Measurements from ENCODE around the gene ZNF277. TPM values are rescaled to one million over a fixed set of nuclear protein-coding genes. Genes with fewer than 3 reads are reported as not detected.

The ZNF277 gene
- total and polyA plus RNA-seq, 2 donors (not counting 3 experiments of a cell fraction or from before 2014, with no cell fraction given) = 7.8 to 22.6 TPM

- H3K9me1 ChIP-seq (replicated peaks; ENCODE audit: control insufficient read depth, extremely low read depth, insufficient read depth, low read length) = no peaks in the 10 kb centered on the region
- no peak for FAIRE-seq
- no peak overlapping the region for H3K9ac ChIP-seq (replicated peaks; ENCODE audit: extremely low read depth, insufficient read depth, low read length)
- no peaks in the 10 kb centered on the region for H3K27me3 ChIP-seq (ENCODE audit: control insufficient read depth in 2 of 2, insufficient read depth in 2 of 2, low read length in 2 of 2)
- H3K79me2 ChIP-seq (ENCODE audit: control insufficient read depth, insufficient read depth, low read length) = no peaks in the 10 kb centered on the region
- CTCF ChIA-PET = interaction anchor here (0.8 to 1.6 kb wide), 4 partner anchors 11 to 36 kb away, joined by 3 to 5 read pairs (median 3); no protein-coding TSS in a partner anchor
- no peak overlapping the region for H2AFZ ChIP-seq (ENCODE audit: low read depth, low read length)
- H4K20me1 ChIP-seq (replicated peaks; ENCODE audit: control insufficient read depth, extremely low read depth, insufficient read depth, low read length) = no peaks in the 10 kb centered on the region
- dilution Hi-C loops (cut with MboI; ENCODE audit: extremely low pct_ligation_motif_present, low sequenced_read_pairs) (no loop called here), intact Hi-C loops (cut with micrococcal nuclease) (no loop called here)
- no peak overlapping the region for H3K27ac ChIP-seq (ENCODE audit: insufficient read depth, low read depth, low read length)
- POLR2A ChIA-PET = no interaction called here
- no TSS peak for BruUV-seq (replicated peaks)
- H3K4me3 ChIP-seq (replicated peaks in 1 of 3; ENCODE audit: insufficient read depth in 1 of 3, low read depth in 1 of 3, low read length in 3 of 3) = no peak overlapping the region
- H3K36me3 ChIP-seq (ENCODE audit: control insufficient read depth in 2 of 2, extremely low read depth in 1 of 2, insufficient read depth in 2 of 2, low read length in 2 of 2) = no peaks in the 10 kb centered on the region
- H3K9me3 ChIP-seq (replicated peaks; ENCODE audit: control insufficient read depth, insufficient read depth, low read length) = no peaks in the 10 kb centered on the region
- H3K4me2 ChIP-seq (ENCODE audit: insufficient read depth, low read length) = no peak overlapping the region
- TF ChIP-seq CTCF (IDR thresholded peaks at IDR 0.05; ENCODE audit: extremely low read depth in 1 of 2, insufficient read depth in 1 of 2, low read depth in 1 of 2, low read length in 2 of 2) = no peak
- TF ChIP-seq JUN (IDR thresholded peaks at IDR 0.05; ENCODE audit: borderline replicate concordance, insufficient read depth, insufficient read length, low read depth) = no peak
- no peak for TF ChIP-seq FOS (IDR thresholded peaks at IDR 0.05; ENCODE audit: borderline replicate concordance, insufficient read depth, low read length)
- TF ChIP-seq EZH2 (IDR thresholded peaks at IDR 0.05; ENCODE audit: borderline replicate concordance, low read depth, low read length, severe bottlenecking) = no peak
- no peak for TF ChIP-seq GATA2 (IDR thresholded peaks at IDR 0.05; ENCODE audit: insufficient read depth, insufficient read length, low read depth, low read length)
- TF ChIP-seq POLR2A (IDR thresholded peaks at IDR 0.05; ENCODE audit: low read depth, low read length) = no peak
- TF ChIP-seq POLR2AphosphoS5 (IDR thresholded peaks at IDR 0.05; ENCODE audit: insufficient read depth, low read depth, low read length) = no peak
- no peak for TF ChIP-seq MYC (IDR thresholded peaks at IDR 0.05; ENCODE audit: low read depth, low read length)
- TF ChIP-seq, protein P1, sequence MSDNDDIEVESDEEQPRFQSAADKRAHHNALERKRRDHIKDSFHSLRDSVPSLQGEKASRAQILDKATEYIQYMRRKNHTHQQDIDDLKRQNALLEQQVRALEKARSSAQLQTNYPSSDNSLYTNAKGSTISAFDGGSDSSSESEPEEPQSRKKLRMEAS (IDR thresholded peaks at IDR 0.05; ENCODE audit: insufficient read depth, insufficient read length) = no peak
- H3K4me1 ChIP-seq (ENCODE audit: control insufficient read depth, extremely low read depth, insufficient read depth, low read length) = no peaks in the 10 kb centered on the region
- no peak for DNase-seq (ENCODE audit: low read depth, low spot score)
Measured at GRCh38 chr7:112262036-112262435, 55.5 kb downstream of the ZNF277 start.

All from endothelial cell of umbilical vein (primary cell).